K562 (cell line): Measurements from ENCODE around the gene NT5E.

Experiments
- EP400 ChIP-seq: fragments of 450-650 bp; IDR thresholded peaks from 2 replicates; pipeline ENCODE4 v1.6.1; 2017; ENCODE audit warnings: antibody characterized with exemption, mild to moderate bottlenecking, moderate library complexity
- KDM1A ChIP-seq, 2 experiments: fragments of 450-650 bp; IDR thresholded peaks; 2 replicates each; pipeline ENCODE4 v1.6.1; 2016; ENCODE audit warnings: mild to moderate bottlenecking in 2 of 2
- MBD2 ChIP-seq: sonication (generic); IDR thresholded peaks from 2 replicates; pipeline ENCODE4 v1.6.1; 2016; ENCODE audit warnings: low read depth, borderline replicate concordance
- PRDM10 ChIP-seq: fragments of 450-650 bp; IDR thresholded peaks from 2 replicates; pipeline ENCODE4 v1.6.1; 2018; ENCODE audit not compliant: partially characterized antibody
- SREBF1 ChIP-seq: fragments of 150-350 bp; IDR thresholded peaks from 2 replicates; pipeline ENCODE4 v1.6.1; 2014; ENCODE audit warnings: antibody characterized with exemption, low read depth, low read length, borderline replicate concordance

- TF ChIP-seq EP400 (no peak), SREBF1 (no peak), PRDM10 (no peak), MBD2 (no peak), KDM1A (IDR thresholded peaks at IDR 0.05) (no peak)
These were observed 8.9 kb downstream of the NT5E start for GRCh38 chr6:85458782-85459181.
